ENCODE results near the gene C14orf93. TPM values are rescaled to one million over a fixed set of nuclear protein-coding genes. Genes with fewer than 3 reads are reported as not detected.

The C14orf93 gene
- total and polyA plus RNA-seq, 5 donors from 2014 or later: 4.7 to 8.5 (median 7.1) TPM

- Mint-ChIP-seq H3K4me1 (peaks cover 0 to 9% (median 3%) of the 10 kb centered on the region in 4 donors), H3K4me3 (peak overlapping the region; percentile 42 to 85 (median 71)), H3K9me3 (no peaks in the 10 kb centered on the region), H3K27me3 (peaks cover 32% of the 10 kb centered on the region), H3K36me3 (no peaks in the 10 kb centered on the region), H3K27ac (peak overlapping the region in 2 of 3 donors; percentile 12 to 62)
- ATAC-seq (ENCODE audit: low read depth in 2 of 2) (peak in 1 of 2 donors; percentile 9), DNase-seq (peak in 2 of 3 donors; percentile 29 to 30)
- Histone ChIP-seq H3K27ac (ENCODE audit: insufficient read depth, low read length, poor library complexity, severe bottlenecking) (no peak overlapping the region), H3K9me3 (ENCODE audit: control insufficient read depth in 2 of 2, low read length in 2 of 2) (no peaks in the 10 kb centered on the region), H3K27me3 (ENCODE audit: control insufficient read depth, insufficient read depth, low read length) (peaks cover 5% of the 10 kb centered on the region), H3K4me3 (ENCODE audit: low read depth, low read length) (peak overlapping the region; percentile 19), H3K4me1 (ENCODE audit: control insufficient read depth, insufficient read depth, low read length, poor library complexity, severe bottlenecking) (peaks cover 33% of the 10 kb centered on the region), H3K36me3 (ENCODE audit: control insufficient read depth, insufficient read depth, low read length) (no peaks in the 10 kb centered on the region)
These were observed 28.7 kb downstream of the C14orf93 start for GRCh38 chr14:22981090-22981875.

DNA sequence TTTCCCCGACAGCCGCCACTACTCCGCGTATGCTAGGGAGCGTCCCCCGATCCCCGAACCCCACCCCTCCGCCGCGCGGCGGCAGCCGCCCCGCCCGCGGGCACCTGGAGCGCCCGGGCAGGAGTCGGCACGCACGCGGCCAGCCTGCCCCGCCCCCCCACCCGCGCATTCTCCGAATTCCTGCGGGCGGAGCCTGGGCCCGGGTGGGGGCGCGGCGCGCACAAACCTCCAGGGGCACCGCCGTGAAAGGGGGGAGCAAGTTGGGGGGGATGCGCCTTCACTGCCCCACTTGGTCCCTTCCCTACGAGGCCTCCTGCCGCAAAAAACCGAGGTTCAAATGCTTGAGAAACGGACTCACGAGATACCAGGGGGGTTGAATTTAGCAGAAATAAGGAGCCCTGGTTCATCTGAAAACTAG lies 29.3 kb downstream of the C14orf93 start:
- peaks cover 33% of the 10 kb centered on the region for H3K4me1 ChIP-seq (ENCODE audit: control insufficient read depth, insufficient read depth, low read length, poor library complexity, severe bottlenecking)
- H3K4me1 Mint-ChIP-seq: peaks cover 0 to 9% (median 3%) of the 10 kb centered on the region in 4 donors
- no peaks in the 10 kb centered on the region for H3K36me3 Mint-ChIP-seq
- H3K27ac ChIP-seq (ENCODE audit: insufficient read depth, low read length, poor library complexity, severe bottlenecking): no peak overlapping the region
- H3K27me3 Mint-ChIP-seq: peaks cover 33% of the 10 kb centered on the region
- DNase-seq: peak; percentile 8 to 25 (median 13)
- peak overlapping the region; percentile 19 for H3K4me3 ChIP-seq (ENCODE audit: low read depth, low read length)
- no peaks in the 10 kb centered on the region for H3K9me3 ChIP-seq (ENCODE audit: control insufficient read depth in 2 of 2, low read length in 2 of 2)
- peak overlapping the region in 1 of 3 donors; percentile 62 for H3K27ac Mint-ChIP-seq
- H3K27me3 ChIP-seq (ENCODE audit: control insufficient read depth, insufficient read depth, low read length): peaks cover 5% of the 10 kb centered on the region
- H3K4me3 Mint-ChIP-seq: peak overlapping the region; percentile 67 to 85 (median 72)
- no peaks in the 10 kb centered on the region for H3K36me3 ChIP-seq (ENCODE audit: control insufficient read depth, insufficient read depth, low read length)
- no peaks in the 10 kb centered on the region for H3K9me3 Mint-ChIP-seq
- peak in 1 of 2 donors; percentile 9 for ATAC-seq (ENCODE audit: low read depth in 2 of 2)

GRCh38 chr14:22979748-22980392 lies 30.1 kb downstream of the C14orf93 start:
- peaks cover 33% of the 10 kb centered on the region for H3K27me3 Mint-ChIP-seq
- no peak for DNase-seq
- H3K9me3 Mint-ChIP-seq: no peaks in the 10 kb centered on the region
- peaks cover 33% of the 10 kb centered on the region for H3K4me1 ChIP-seq (ENCODE audit: control insufficient read depth, insufficient read depth, low read length, poor library complexity, severe bottlenecking)
- no peaks in the 10 kb centered on the region for H3K36me3 ChIP-seq (ENCODE audit: control insufficient read depth, insufficient read depth, low read length)
- H3K4me1 Mint-ChIP-seq: peaks cover 0 to 9% (median 3%) of the 10 kb centered on the region in 4 donors
- H3K27ac ChIP-seq (ENCODE audit: insufficient read depth, low read length, poor library complexity, severe bottlenecking): no peak overlapping the region
- H3K36me3 Mint-ChIP-seq: no peaks in the 10 kb centered on the region
- no peak for ATAC-seq (ENCODE audit: low read depth in 2 of 2)
- H3K4me3 ChIP-seq (ENCODE audit: low read depth, low read length): no peak overlapping the region
- peaks cover 5% of the 10 kb centered on the region for H3K27me3 ChIP-seq (ENCODE audit: control insufficient read depth, insufficient read depth, low read length)
- H3K4me3 Mint-ChIP-seq: peak overlapping the region; percentile 66 to 74 (median 72)
- peak overlapping the region in 2 of 3 donors; percentile 16 to 67 for H3K27ac Mint-ChIP-seq
- no peaks in the 10 kb centered on the region for H3K9me3 ChIP-seq (ENCODE audit: control insufficient read depth in 2 of 2, low read length in 2 of 2)

DNA sequence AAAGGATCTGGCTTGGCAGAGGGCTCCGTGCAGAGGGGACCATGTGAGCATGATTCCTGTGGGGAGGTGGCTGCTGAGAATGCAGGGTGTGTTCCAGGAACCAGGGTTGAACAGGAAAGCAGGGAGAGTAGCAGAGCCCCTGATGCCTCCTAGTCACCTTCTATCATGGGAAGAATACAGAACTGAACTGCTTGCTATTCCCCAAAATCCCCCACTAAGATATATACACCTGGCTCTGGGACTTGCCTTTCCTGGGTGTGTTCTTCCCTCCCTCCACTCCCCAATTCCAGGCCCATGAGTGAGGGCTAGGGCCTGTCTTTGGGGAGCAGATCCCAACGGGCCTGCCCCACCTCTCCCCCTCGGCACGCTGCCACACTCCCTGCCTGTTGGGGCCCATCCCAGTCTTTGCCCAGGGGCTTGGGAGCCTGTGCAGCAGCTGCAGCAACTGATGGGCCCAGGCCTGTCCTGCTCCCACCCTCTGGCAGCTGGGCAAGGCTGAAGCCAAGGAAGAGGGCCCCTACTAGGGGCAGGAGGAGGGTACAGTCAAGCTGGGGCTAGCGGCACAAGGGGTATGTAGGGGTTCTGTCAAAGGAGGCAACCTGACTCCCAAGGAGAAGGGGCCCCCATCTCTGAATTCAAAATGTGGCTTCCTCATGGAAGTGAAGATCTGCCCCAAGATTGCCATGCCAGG lies 30.8 kb downstream of the C14orf93 start:
- H3K36me3 ChIP-seq (ENCODE audit: control insufficient read depth, insufficient read depth, low read length): no peaks in the 10 kb centered on the region
- no peak overlapping the region for H3K27ac ChIP-seq (ENCODE audit: insufficient read depth, low read length, poor library complexity, severe bottlenecking)
- peaks cover 0 to 9% (median 3%) of the 10 kb centered on the region in 4 donors for H3K4me1 Mint-ChIP-seq
- no peaks in the 10 kb centered on the region for H3K9me3 Mint-ChIP-seq
- H3K36me3 Mint-ChIP-seq: no peaks in the 10 kb centered on the region
- no peaks in the 10 kb centered on the region for H3K9me3 ChIP-seq (ENCODE audit: control insufficient read depth in 2 of 2, low read length in 2 of 2)
- peak overlapping the region in 1 of 4 donors; percentile 70 for H3K4me3 Mint-ChIP-seq
- DNase-seq (no peak), ATAC-seq (ENCODE audit: low read depth in 2 of 2) (no peak)
- no peak overlapping the region for H3K4me3 ChIP-seq (ENCODE audit: low read depth, low read length)
- H3K27me3 ChIP-seq (ENCODE audit: control insufficient read depth, insufficient read depth, low read length): peaks cover 5% of the 10 kb centered on the region
- H3K27me3 Mint-ChIP-seq: peaks cover 33% of the 10 kb centered on the region
- H3K27ac Mint-ChIP-seq: peak overlapping the region in 1 of 3 donors; percentile 16
- peaks cover 33% of the 10 kb centered on the region for H3K4me1 ChIP-seq (ENCODE audit: control insufficient read depth, insufficient read depth, low read length, poor library complexity, severe bottlenecking)

GRCh38 chr14:22978487-22978837 lies 31.5 kb downstream of the C14orf93 start:
- Mint-ChIP-seq H3K27me3 (peaks cover 33% of the 10 kb centered on the region), H3K4me1 (peaks cover 0 to 9% (median 3%) of the 10 kb centered on the region in 4 donors), H3K4me3 (peak overlapping the region in 1 of 4 donors; percentile 67), H3K27ac (peak overlapping the region; percentile 6 to 62 (median 16)), H3K36me3 (no peaks in the 10 kb centered on the region), H3K9me3 (no peaks in the 10 kb centered on the region)
- H3K27me3 ChIP-seq (ENCODE audit: control insufficient read depth, insufficient read depth, low read length): peaks cover 5% of the 10 kb centered on the region
- no peak overlapping the region for H3K27ac ChIP-seq (ENCODE audit: insufficient read depth, low read length, poor library complexity, severe bottlenecking)
- H3K4me1 ChIP-seq (ENCODE audit: control insufficient read depth, insufficient read depth, low read length, poor library complexity, severe bottlenecking): peaks cover 32% of the 10 kb centered on the region
- no peak overlapping the region for H3K4me3 ChIP-seq (ENCODE audit: low read depth, low read length)
- DNase-seq (no peak), ATAC-seq (ENCODE audit: low read depth in 2 of 2) (no peak)
- no peaks in the 10 kb centered on the region for H3K36me3 ChIP-seq (ENCODE audit: control insufficient read depth, insufficient read depth, low read length)
- H3K9me3 ChIP-seq (ENCODE audit: control insufficient read depth in 2 of 2, low read length in 2 of 2): no peaks in the 10 kb centered on the region

DNA sequence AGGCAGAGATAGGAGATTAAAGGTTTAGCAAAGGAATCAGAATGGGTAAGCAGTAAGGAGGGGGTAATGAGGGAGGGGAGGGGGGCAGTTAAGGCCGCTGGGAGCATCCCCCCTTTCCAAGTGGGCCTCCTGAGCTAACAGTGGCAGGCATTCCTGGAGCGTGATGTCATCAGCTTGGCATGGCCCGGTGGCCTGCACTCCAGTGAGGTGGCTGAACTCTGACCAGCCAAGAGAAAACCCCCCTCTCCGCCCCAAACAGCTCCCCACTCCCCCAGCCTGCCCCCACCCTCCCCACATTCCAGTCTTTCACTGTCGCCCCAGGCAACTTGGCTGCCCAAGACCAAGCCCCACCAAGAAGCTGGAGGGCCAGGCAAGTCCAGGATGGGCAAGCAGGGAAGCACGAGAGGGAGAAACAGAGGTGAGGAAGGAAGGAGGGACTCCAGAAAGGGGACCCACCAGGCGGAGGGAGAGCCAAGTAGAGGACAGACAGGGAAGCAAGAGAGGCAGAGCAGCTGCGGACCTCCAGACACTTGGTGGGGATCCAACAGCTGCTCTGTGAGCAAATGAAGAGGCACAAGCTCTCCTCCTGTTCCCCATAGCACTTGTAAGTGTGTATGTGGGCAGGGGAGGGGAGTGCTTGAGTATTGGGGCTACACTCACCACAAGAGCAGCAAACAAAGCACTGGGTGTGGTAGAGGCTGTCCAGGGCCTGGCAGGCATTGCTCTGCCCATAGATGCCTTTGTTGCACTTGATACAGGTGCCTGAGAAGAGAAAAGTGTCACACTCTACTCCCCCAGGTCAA lies 32.1 kb downstream of the C14orf93 start:
- peak overlapping the region in 1 of 4 donors; percentile 67 for H3K4me3 Mint-ChIP-seq

GRCh38 chr14:22977434-22977683 lies 32.6 kb downstream of the C14orf93 start:
- Mint-ChIP-seq H3K9me3 (no peaks in the 10 kb centered on the region), H3K4me3 (peak overlapping the region in 1 of 4 donors; percentile 20), H3K36me3 (no peaks in the 10 kb centered on the region), H3K4me1 (peaks cover 0 to 9% (median 3%) of the 10 kb centered on the region in 4 donors), H3K27ac (no peak overlapping the region), H3K27me3 (peaks cover 33% of the 10 kb centered on the region)
- Histone ChIP-seq H3K4me1 (ENCODE audit: control insufficient read depth, insufficient read depth, low read length, poor library complexity, severe bottlenecking) (peaks cover 22% of the 10 kb centered on the region), H3K4me3 (ENCODE audit: low read depth, low read length) (no peak overlapping the region), H3K36me3 (ENCODE audit: control insufficient read depth, insufficient read depth, low read length) (no peaks in the 10 kb centered on the region), H3K27me3 (ENCODE audit: control insufficient read depth, insufficient read depth, low read length) (peaks cover 5% of the 10 kb centered on the region), H3K9me3 (ENCODE audit: control insufficient read depth in 2 of 2, low read length in 2 of 2) (no peaks in the 10 kb centered on the region), H3K27ac (ENCODE audit: insufficient read depth, low read length, poor library complexity, severe bottlenecking) (no peak overlapping the region)
- DNase-seq: no peak
- no peak for ATAC-seq (ENCODE audit: low read depth in 2 of 2)

More for the DNA sequence above, 32.1 kb downstream of the C14orf93 start:
- Histone ChIP-seq H3K4me3 (ENCODE audit: low read depth, low read length) (no peak overlapping the region), H3K27me3 (ENCODE audit: control insufficient read depth, insufficient read depth, low read length) (peaks cover 5% of the 10 kb centered on the region), H3K4me1 (ENCODE audit: control insufficient read depth, insufficient read depth, low read length, poor library complexity, severe bottlenecking) (peaks cover 27% of the 10 kb centered on the region), H3K36me3 (ENCODE audit: control insufficient read depth, insufficient read depth, low read length) (no peaks in the 10 kb centered on the region), H3K9me3 (ENCODE audit: control insufficient read depth in 2 of 2, low read length in 2 of 2) (no peaks in the 10 kb centered on the region), H3K27ac (ENCODE audit: insufficient read depth, low read length, poor library complexity, severe bottlenecking) (no peak overlapping the region)
- ATAC-seq (ENCODE audit: low read depth in 2 of 2) (no peak), DNase-seq (no peak)
- Mint-ChIP-seq H3K27me3 (peaks cover 33% of the 10 kb centered on the region), H3K9me3 (no peaks in the 10 kb centered on the region), H3K4me1 (peaks cover 0 to 9% (median 3%) of the 10 kb centered on the region in 4 donors), H3K36me3 (no peaks in the 10 kb centered on the region), H3K27ac (peak overlapping the region in 1 of 3 donors; percentile 62)
